Tibial nerve (tissue), 4 donors: ENCODE measurements around the gene TMEM151B. TPM values are rescaled to one million over a fixed set of nuclear protein-coding genes. Genes with fewer than 3 reads are reported as not detected.

ENCODE experiments used
- DNase-seq, 2 donors: peaks; one replicate each; pipeline ENCODE4 v3.0.0-alpha.2; 2019; ENCODE audit warnings: low spot score in 2 of 2
- H3K27ac ChIP-seq, 4 donors: fragments of 200-600 bp; sonication (generic) in 3 of 4; one replicate each; pipeline ENCODE4 v1.5.1; 2017 to 2019; ENCODE audit warnings: mild to moderate bottlenecking in 1 of 4
- H3K27me3 ChIP-seq, 2 donors: fragments of 200-600 bp; sonication (generic) in 1 of 2; one replicate each; pipeline versions ENCODE4 v1.5.1 to v1.6.0; 2017 to 2019
- H3K36me3 ChIP-seq, 3 donors: fragments of 200-600 bp; sonication (generic); one replicate each; pipeline ENCODE4 v1.5.1; 2018 to 2019
- H3K4me1 ChIP-seq, 4 donors: fragments of 200-600 bp; sonication (generic) in 3 of 4; one replicate each; pipeline ENCODE4 v1.5.1; 2017 to 2019
- H3K4me3 ChIP-seq, 4 donors: fragments of 200-600 bp; sonication (generic) in 3 of 4; one replicate each; pipeline ENCODE4 v1.5.1; 2017 to 2019; ENCODE audit warnings: mild to moderate bottlenecking in 1 of 4, moderate library complexity in 1 of 4
- H3K9me3 ChIP-seq, 4 donors: fragments of 200-600 bp; sonication (generic) in 3 of 4; one replicate each; pipeline ENCODE4 v1.5.1; 2017 to 2019
- CTCF ChIP-seq, 5 experiments: fragments of 200-600 bp in 3 of 5; fragments of 450-650 bp in 2 of 5; sonication (generic) in 3 of 5; IDR thresholded peaks; one replicate each; pipeline ENCODE4 v1.5.1; 2016 to 2019; ENCODE audit warnings: antibody characterized with exemption in 5 of 5, mild to moderate bottlenecking in 3 of 5, moderate library complexity in 2 of 5
- EP300 ChIP-seq, 2 donors: sonication (generic); formaldehyde crosslinking; IDR thresholded peaks; one replicate each; pipeline ENCODE4 v1.6.1; 2017; ENCODE audit warnings: antibody characterized with exemption in 2 of 2, mild to moderate bottlenecking in 1 of 2
- POLR2A ChIP-seq, 2 donors: fragments of 450-650 bp; IDR thresholded peaks; one replicate each; pipeline ENCODE4 v1.6.1; 2017; ENCODE audit warnings: antibody characterized with exemption in 2 of 2, mild to moderate bottlenecking in 2 of 2, moderate library complexity in 2 of 2
- WGBS, 2 donors: methylation state at CpG; one replicate each; pipeline ENCODE4 v1.1.5; 2018; 5-methylcytosine and 5-hydroxymethylcytosine counted together
- total RNA-seq, 4 donors: library from RNA; depleted of rRNA; stranded (reverse); fragments of >200 nt; gene quantifications; one replicate each; pipeline ENCODE4 v1.1.0, GENCODE V29; 2016

TMEM151B gene
- total RNA-seq, 4 donors from 2014 or later: 0.42 TPM; not detected in 3

- Histone ChIP-seq H3K4me3 (no peak overlapping the region), H3K4me1 (peaks cover 0 to 13% (median 5%) of the 10 kb centered on the region in 4 donors), H3K27ac (no peak overlapping the region), H3K27me3 (peaks cover 0 to 50% of the 10 kb centered on the region in 2 donors), H3K36me3 (peaks cover 0 to 6% (median 0%) of the 10 kb centered on the region in 3 donors), H3K9me3 (no peaks in the 10 kb centered on the region)
- 70 to 79% methylated on average over 7 of the region's 7 CpGs for WGBS, 2 donors
- TF ChIP-seq CTCF (IDR thresholded peaks at IDR 0.05) (no peak), POLR2A (IDR thresholded peaks at IDR 0.05) (no peak), EP300 (IDR thresholded peaks at IDR 0.05) (no peak)
- no peak for DNase-seq
These were observed 7.5 kb downstream of the TMEM151B start for GRCh38 chr6:44277763-44278162.

GRCh38 chr6:44278315-44278714 lies 8.1 kb downstream of the TMEM151B start:
- H3K9me3 ChIP-seq: no peaks in the 10 kb centered on the region
- 58 to 73% methylated on average over 3 of the region's 3 CpGs for WGBS, 2 donors
- no peak for TF ChIP-seq POLR2A (IDR thresholded peaks at IDR 0.05)
- TF ChIP-seq EP300 (IDR thresholded peaks at IDR 0.05): no peak
- no peak for TF ChIP-seq CTCF (IDR thresholded peaks at IDR 0.05)
- H3K4me1 ChIP-seq: peaks cover 0 to 13% (median 5%) of the 10 kb centered on the region in 4 donors
- H3K4me3 ChIP-seq: no peak overlapping the region
- DNase-seq: no peak
- H3K27ac ChIP-seq: no peak overlapping the region
- H3K36me3 ChIP-seq: peaks cover 0 to 6% (median 0%) of the 10 kb centered on the region in 3 donors
- H3K27me3 ChIP-seq: peaks cover 0 to 45% of the 10 kb centered on the region in 2 donors

GRCh38 chr6:44278774-44279697 lies 8.8 kb downstream of the TMEM151B start:
- TF ChIP-seq CTCF (IDR thresholded peaks at IDR 0.05) (no peak), EP300 (IDR thresholded peaks at IDR 0.05) (no peak), POLR2A (IDR thresholded peaks at IDR 0.05) (no peak)
- 61 to 70% methylated on average over 9 of the region's 9 CpGs for WGBS, 2 donors
- no peak overlapping the region for H3K4me3 ChIP-seq
- peaks cover 0 to 6% (median 0%) of the 10 kb centered on the region in 3 donors for H3K36me3 ChIP-seq
- peaks cover 0 to 13% (median 5%) of the 10 kb centered on the region in 4 donors for H3K4me1 ChIP-seq
- no peaks in the 10 kb centered on the region for H3K9me3 ChIP-seq
- DNase-seq: no peak
- no peak overlapping the region for H3K27ac ChIP-seq
- peaks cover 0 to 37% of the 10 kb centered on the region in 2 donors for H3K27me3 ChIP-seq

GRCh38 chr6:44284121-44284520 lies 13.9 kb downstream of the TMEM151B start:
- no peak for DNase-seq
- no peak overlapping the region for H3K4me3 ChIP-seq
- 53 to 56% methylated on average over 2 of the region's 2 CpGs for WGBS, 2 donors
- H3K36me3 ChIP-seq: peaks cover 0 to 23% (median 0%) of the 10 kb centered on the region in 3 donors
- TF ChIP-seq EP300 (IDR thresholded peaks at IDR 0.05) (no peak), CTCF (IDR thresholded peaks at IDR 0.05) (no peak), POLR2A (IDR thresholded peaks at IDR 0.05) (no peak)
- H3K27me3 ChIP-seq: peaks cover 0 to 15% of the 10 kb centered on the region in 2 donors
- no peaks in the 10 kb centered on the region for H3K4me1 ChIP-seq
- no peaks in the 10 kb centered on the region for H3K9me3 ChIP-seq
- no peak overlapping the region for H3K27ac ChIP-seq

GRCh38 chr6:44284867-44285266 lies 14.6 kb downstream of the TMEM151B start:
- no peak overlapping the region for H3K4me3 ChIP-seq
- peaks cover 0 to 22% of the 10 kb centered on the region in 2 donors for H3K27me3 ChIP-seq
- TF ChIP-seq EP300 (IDR thresholded peaks at IDR 0.05): no peak
- TF ChIP-seq CTCF (IDR thresholded peaks at IDR 0.05): no peak
- no peak for TF ChIP-seq POLR2A (IDR thresholded peaks at IDR 0.05)
- no peaks in the 10 kb centered on the region for H3K4me1 ChIP-seq
- H3K36me3 ChIP-seq: peaks cover 0 to 23% (median 0%) of the 10 kb centered on the region in 3 donors
- DNase-seq: no peak
- no peaks in the 10 kb centered on the region for H3K9me3 ChIP-seq
- WGBS, 2 donors: 64 to 66% methylated on average over 4 of the region's 4 CpGs
- H3K27ac ChIP-seq: no peak overlapping the region
